K562 (cell line): ENCODE measurements around the gene TMEM150A.

Experiments used
- DNMT1 ChIP-seq: fragments of 450-650 bp; IDR thresholded peaks from 2 replicates; pipeline ENCODE4 v1.6.1; 2016; ENCODE audit warnings: antibody characterized with exemption, mild to moderate bottlenecking
- KAT2B ChIP-seq: IDR thresholded peaks from one replicate; pipeline ENCODE4 v1.6.1; 2012; ENCODE audit warnings: low read depth, mild to moderate bottlenecking, control low read depth, inconsistent platforms, low read length, moderate library complexity
- SREBF1 ChIP-seq: fragments of 150-350 bp; IDR thresholded peaks from 2 replicates; pipeline ENCODE4 v1.6.1; 2014; ENCODE audit warnings: antibody characterized with exemption, low read depth, low read length, borderline replicate concordance
- TF ChIP-seq, protein P1 (sequence below): sonication (generic); formaldehyde crosslinking; IDR thresholded peaks from 2 replicates; pipeline ENCODE4 v1.9.0; 2022; ENCODE audit warnings: mild to moderate bottlenecking, missing genetic modification reagents

DNA sequence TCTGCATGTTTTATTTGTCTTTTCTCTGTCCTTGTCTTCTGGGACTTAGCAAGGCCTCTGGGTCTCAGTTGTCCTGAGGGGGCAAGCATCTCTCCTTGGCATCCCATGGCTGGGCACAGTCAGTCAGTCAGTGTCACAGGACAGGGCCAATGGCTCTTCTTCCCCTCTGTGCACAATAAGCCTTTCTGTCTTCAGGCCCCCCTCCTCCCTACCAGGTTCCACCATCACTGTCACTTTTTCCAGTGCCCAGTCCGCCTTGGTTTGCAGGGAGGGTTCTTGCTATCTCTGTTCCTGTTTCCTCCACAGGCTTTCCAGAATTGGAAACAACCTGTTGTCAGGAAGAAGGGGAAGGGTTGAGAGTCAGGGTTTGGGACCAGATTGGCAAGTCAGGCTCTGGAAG, 20.0 kb downstream of the TMEM150A start:
- TF ChIP-seq, protein P1, sequence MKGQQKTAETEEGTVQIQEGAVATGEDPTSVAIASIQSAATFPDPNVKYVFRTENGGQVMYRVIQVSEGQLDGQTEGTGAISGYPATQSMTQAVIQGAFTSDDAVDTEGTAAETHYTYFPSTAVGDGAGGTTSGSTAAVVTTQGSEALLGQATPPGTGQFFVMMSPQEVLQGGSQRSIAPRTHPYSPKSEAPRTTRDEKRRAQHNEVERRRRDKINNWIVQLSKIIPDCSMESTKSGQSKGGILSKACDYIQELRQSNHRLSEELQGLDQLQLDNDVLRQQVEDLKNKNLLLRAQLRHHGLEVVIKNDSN (CRISPR knock-in tag) = no peak
- TF ChIP-seq SREBF1 = no peak
- no peak for TF ChIP-seq DNMT1
- TF ChIP-seq KAT2B = no peak
